Activated naive CD8-positive, alpha-beta T cell treated with anti-CD3 and anti-CD28 coated beads, Interleukin-2, amount 50 U/mL, for 24 hours (primary cell): ENCODE measurements around the gene TK2.
"Not testable (repeated sequence)": the region's sequence is repeated elsewhere in the genome, so short reads cannot be mapped to it uniquely, and the experiment has no call there.

Experiments used
- ATAC-seq: fragments of 150-1000 bp; cut with Tn5 transposase; one replicate; pipeline ENCODE4 v1.10.0; 2021
- DNase-seq: peaks from one replicate; pipeline ENCODE4 v3.0.0; 2021
- H3K27ac Mint-ChIP-seq: one replicate; pipeline ENCODE4 v1.8.0; 2021; ENCODE audit warnings: mild to moderate bottlenecking, mixed read lengths
- H3K27me3 Mint-ChIP-seq: one replicate; pipeline ENCODE4 v1.8.0; 2021; ENCODE audit warnings: mixed read lengths
- H3K36me3 Mint-ChIP-seq: one replicate; pipeline ENCODE4 v1.8.0; 2021; ENCODE audit warnings: low read depth, mixed read lengths
- H3K4me1 Mint-ChIP-seq: one replicate; pipeline ENCODE4 v1.8.0; 2021; ENCODE audit warnings: mixed read lengths
- H3K4me3 Mint-ChIP-seq: one replicate; pipeline ENCODE4 v1.8.0; 2021; ENCODE audit warnings: mild to moderate bottlenecking, moderate library complexity, mixed read lengths
- H3K9me3 Mint-ChIP-seq: one replicate; pipeline ENCODE4 v1.8.0; 2021; ENCODE audit warnings: mixed read lengths

Gene TK2

DNA sequence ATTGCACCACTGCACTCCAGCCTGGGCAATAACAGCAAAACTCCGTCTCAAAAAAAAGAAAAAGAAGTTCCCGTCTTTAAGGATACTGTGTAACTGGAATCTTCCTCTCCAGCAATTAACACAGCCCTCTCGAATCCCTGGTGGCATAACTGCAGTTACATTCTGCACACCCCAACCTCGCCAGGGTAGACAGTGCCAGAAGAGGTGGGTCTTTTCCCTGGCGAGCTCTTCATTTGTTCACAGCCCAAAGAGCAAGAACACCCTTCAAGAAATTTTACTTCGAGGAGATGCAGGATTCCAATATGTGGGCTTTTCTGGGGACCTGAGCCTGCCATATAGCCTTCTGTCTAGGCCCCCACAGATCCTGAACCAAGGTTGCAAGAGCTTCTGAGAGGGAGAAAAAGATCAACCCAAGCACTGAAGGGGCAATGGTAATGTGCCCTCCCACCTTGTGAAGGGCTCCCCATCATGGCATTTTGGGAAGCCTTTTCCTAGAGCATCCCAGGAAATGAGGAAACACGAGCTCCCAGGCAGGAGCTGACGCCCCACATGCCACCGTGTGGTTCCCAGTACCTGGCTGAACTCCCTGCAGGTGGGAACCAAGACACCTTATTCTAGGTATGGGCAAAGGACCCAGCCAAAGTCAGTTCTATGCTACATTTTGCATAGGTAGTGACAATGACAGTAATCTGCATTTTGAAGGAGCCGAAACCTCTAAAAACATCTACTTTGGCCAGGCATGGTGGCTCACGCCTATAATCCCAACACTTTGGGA lies 26.9 kb downstream of the TK2 start:
- Mint-ChIP-seq H3K36me3 (no peaks in the 10 kb centered on the region), H3K27ac (peak overlapping the region; percentile 94), H3K27me3 (peaks cover 2% of the 10 kb centered on the region), H3K4me1 (peaks cover 80% of the 10 kb centered on the region), H3K9me3 (no peaks in the 10 kb centered on the region), H3K4me3 (no peak overlapping the region)
- DNase-seq = no peak
- ATAC-seq = no peak

- peak; percentile 96 for DNase-seq
- H3K4me3 Mint-ChIP-seq = peak overlapping the region; percentile 59
- ATAC-seq = peak; percentile 95
- H3K27me3 Mint-ChIP-seq = peaks cover 2% of the 10 kb centered on the region
- peaks cover 87% of the 10 kb centered on the region for H3K4me1 Mint-ChIP-seq
- no peaks in the 10 kb centered on the region for H3K36me3 Mint-ChIP-seq
- no peaks in the 10 kb centered on the region for H3K9me3 Mint-ChIP-seq
- H3K27ac Mint-ChIP-seq = peak overlapping the region; percentile 94
These were observed 27.8 kb downstream of the TK2 start for GRCh38 chr16:66521951-66522771.

DNA sequence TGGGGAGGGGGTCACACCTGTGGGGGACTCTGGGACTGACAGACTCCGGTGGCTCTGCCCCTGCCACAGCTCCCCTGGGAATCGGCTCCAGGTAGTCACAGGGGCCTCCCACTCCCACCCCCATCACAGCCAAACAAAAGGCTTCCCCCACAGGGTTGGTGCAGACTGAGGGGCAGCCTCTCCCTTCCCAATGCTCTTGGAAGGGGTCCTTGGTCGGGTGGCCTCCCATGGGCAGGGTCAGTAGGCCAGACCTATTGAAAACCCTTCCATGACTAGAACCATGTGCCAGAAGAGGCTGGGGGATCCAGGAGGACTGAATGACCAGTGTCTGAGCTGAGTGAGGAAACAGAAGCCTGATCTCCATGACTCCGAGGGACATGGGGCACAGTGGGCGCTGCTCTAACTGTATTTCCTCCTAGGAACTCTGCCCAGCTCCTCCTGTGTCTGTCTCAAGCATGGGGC lies 28.6 kb downstream of the TK2 start:
- H3K4me1 Mint-ChIP-seq = peaks cover 95% of the 10 kb centered on the region
- H3K4me3 Mint-ChIP-seq = peak overlapping the region; percentile 45
- H3K27me3 Mint-ChIP-seq = peaks cover 2% of the 10 kb centered on the region
- ATAC-seq (no peak), DNase-seq (no peak)
- peak overlapping the region; percentile 94 for H3K27ac Mint-ChIP-seq
- no peaks in the 10 kb centered on the region for H3K36me3 Mint-ChIP-seq
- no peaks in the 10 kb centered on the region for H3K9me3 Mint-ChIP-seq

DNA sequence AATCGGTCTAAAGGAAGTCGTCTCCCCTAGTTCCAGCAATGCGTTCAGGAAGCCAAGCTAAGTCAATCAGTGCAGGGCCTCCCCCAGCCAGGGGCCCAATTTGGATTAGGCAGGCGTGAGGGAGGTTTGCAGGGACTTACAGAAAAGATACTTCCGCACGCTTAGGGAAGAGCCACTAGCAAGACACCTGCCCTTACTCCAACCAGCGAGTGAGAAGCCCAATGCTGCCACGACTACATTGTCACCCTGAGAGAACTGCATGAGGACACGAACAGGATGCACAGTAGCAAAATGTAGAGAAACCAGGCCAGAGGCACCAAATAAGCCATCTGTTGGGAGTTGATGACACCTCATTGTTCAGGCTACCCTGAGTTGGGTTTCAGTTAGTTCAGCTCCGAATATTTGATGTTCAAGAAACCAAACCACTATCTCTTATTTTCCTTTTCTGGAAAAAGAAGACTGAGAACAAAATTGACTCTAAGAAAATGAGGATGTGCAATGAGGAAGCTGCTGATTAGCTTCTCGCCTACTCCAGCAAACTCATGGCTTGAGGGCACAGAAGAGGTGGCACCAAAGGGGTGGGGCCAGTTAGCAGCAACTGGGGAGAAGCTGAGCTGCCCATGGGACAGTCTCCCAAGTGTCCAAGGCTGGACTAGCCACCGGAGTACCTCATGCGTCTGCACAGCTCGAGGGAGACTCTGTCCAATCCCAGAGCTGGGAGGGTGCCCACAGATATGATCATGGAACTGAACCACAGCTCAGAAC lies 29.3 kb downstream of the TK2 start:
- ATAC-seq (no peak), DNase-seq (no peak)
- H3K4me3 Mint-ChIP-seq = peak overlapping the region; percentile 45
- no peaks in the 10 kb centered on the region for H3K9me3 Mint-ChIP-seq
- H3K27me3 Mint-ChIP-seq = peaks cover 2% of the 10 kb centered on the region
- H3K27ac Mint-ChIP-seq = peak overlapping the region; percentile 68
- peaks cover 96% of the 10 kb centered on the region for H3K4me1 Mint-ChIP-seq
- no peaks in the 10 kb centered on the region for H3K36me3 Mint-ChIP-seq

GRCh38 chr16:66519482-66520373 lies 30.2 kb downstream of the TK2 start:
- Mint-ChIP-seq H3K4me1 (peaks cover 96% of the 10 kb centered on the region), H3K36me3 (no peaks in the 10 kb centered on the region), H3K27me3 (peaks cover 2% of the 10 kb centered on the region), H3K27ac (no peak overlapping the region), H3K9me3 (no peaks in the 10 kb centered on the region), H3K4me3 (no peak overlapping the region)
- ATAC-seq = no peak
- no peak for DNase-seq

DNA sequence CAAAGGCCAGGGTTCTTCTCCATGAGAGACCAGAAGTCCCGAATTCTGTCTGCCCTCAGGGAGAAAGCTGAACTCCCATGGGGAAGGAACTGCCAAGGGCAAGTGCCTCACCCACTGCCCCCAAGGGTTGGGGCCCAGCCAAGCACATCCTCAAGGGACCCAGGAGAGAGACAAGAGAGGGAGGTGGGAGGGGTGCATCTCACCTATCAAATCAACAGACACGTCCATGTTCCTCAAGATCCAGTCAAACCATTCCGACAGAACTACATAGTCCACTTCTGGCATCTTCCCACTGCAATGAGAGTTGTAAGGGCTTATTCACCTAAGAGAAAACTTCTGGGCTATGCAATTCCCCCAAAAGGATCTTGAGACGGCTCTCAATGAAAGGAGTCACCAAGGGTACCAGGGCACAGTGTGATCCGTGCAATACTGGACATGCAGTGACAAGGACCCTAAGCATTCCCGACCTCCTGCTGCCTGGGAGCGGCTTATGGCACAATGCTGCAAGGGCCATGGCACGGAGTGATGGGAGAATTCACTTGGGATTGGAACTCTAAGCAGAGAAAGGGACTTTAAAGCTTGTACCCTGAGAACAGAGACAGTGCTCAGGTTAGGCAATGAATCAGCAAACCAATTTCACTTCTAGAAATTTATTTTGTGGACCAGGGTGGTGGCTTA lies 32.2 kb downstream of the TK2 start:
- Mint-ChIP-seq H3K27me3 (peaks cover 2% of the 10 kb centered on the region), H3K4me3 (peak overlapping the region; percentile 82), H3K27ac (peak overlapping the region; percentile 95), H3K4me1 (peaks cover 76% of the 10 kb centered on the region), H3K9me3 (no peaks in the 10 kb centered on the region), H3K36me3 (no peaks in the 10 kb centered on the region)
- no peak for DNase-seq
- no peak for ATAC-seq

DNA sequence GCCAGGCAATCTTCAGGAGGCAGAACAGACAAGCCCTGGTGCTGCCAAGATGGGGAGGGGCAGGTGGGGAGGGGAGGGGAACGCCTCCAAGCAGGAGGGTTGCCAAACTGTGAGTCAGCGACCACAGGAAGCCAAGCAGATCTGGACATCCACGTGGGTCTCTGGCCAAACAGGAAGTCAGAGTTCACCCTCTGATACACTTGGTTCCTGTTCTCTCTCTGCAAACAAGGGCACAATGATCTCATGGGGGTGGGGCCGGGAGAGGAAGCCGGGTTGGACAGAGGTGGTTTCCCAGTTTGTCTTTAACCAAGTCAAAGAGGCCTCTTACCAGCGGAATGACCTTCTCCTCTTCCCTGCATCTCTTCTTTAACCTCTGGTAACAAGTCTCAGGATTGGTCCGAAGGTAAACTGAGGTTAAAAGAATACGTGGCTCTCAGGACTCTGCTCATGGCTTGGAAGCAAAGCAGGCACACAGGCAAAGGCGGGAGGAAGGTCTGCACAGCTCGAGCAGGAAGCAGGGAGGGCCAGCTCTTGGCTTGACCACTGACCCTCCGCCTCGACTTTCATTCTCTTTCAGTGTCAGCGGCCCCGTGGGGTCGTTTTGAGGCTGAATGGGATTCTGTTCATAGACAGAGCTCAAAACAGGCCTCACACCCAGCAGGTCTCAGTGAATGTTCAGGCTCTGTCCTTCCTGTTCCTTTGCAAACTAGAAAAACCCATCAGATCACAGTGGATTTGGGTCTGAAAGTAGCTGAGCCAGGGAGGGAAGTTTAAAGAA lies 32.9 kb downstream of the TK2 start:
- Mint-ChIP-seq H3K9me3 (no peaks in the 10 kb centered on the region), H3K4me3 (peak overlapping the region; percentile 82), H3K27ac (peak overlapping the region; percentile 95), H3K27me3 (no peaks in the 10 kb centered on the region), H3K36me3 (no peaks in the 10 kb centered on the region), H3K4me1 (peaks cover 69% of the 10 kb centered on the region)
- ATAC-seq = peak; percentile 88
- DNase-seq = peak; percentile 87

- no peaks in the 10 kb centered on the region for H3K36me3 Mint-ChIP-seq
- peak overlapping the region; percentile 95 for H3K27ac Mint-ChIP-seq
- DNase-seq (no peak), ATAC-seq (no peak)
- peak overlapping the region; percentile 82 for H3K4me3 Mint-ChIP-seq
- peaks cover 64% of the 10 kb centered on the region for H3K4me1 Mint-ChIP-seq
- H3K27me3 Mint-ChIP-seq = no peaks in the 10 kb centered on the region
- H3K9me3 Mint-ChIP-seq = no peaks in the 10 kb centered on the region
These were observed 33.5 kb downstream of the TK2 start for GRCh38 chr16:66516509-66516807.

DNA sequence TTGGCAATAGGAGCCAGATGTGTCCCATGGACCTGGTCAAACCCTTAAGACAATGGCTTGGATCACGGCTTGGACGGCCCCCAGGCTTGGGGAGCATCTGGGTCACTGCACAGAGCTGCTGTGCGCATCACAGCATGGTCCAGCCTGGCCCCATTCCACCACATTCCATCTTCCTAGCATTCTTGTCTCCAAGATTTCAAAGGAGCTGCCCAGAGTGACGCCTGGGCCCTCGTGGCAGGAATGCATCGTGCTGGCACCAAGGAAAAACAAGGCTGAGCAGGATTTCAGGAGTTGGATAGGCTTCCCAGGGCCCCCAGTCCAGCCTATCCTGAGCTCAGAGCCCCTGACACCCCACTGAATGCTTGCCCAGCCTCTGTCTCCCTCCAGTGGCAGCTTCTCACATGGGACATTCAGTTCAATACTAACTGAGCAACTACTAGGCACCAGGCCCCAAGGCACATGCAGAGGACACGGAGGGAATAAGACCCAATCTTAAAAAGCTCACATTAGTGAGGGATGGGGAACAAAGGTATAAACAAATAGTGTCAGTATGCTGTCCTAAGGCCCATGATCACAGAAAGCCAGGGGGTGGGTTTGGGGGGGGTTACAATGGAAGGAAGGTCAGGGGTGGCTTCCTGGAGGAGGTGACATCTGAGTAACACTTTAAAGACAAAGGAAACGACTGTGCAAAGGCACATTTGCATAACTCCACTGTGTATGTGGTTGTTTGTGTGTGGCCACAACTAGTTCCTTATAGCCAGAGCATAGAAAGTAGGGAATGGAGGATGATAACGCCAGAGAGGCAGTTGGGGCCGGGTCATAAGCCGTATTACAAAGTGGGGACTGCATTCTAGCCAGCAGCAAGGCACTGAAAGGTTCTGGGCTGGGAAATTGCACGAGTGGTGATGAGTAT lies 34.1 kb downstream of the TK2 start:
- ATAC-seq = no peak

DNA sequence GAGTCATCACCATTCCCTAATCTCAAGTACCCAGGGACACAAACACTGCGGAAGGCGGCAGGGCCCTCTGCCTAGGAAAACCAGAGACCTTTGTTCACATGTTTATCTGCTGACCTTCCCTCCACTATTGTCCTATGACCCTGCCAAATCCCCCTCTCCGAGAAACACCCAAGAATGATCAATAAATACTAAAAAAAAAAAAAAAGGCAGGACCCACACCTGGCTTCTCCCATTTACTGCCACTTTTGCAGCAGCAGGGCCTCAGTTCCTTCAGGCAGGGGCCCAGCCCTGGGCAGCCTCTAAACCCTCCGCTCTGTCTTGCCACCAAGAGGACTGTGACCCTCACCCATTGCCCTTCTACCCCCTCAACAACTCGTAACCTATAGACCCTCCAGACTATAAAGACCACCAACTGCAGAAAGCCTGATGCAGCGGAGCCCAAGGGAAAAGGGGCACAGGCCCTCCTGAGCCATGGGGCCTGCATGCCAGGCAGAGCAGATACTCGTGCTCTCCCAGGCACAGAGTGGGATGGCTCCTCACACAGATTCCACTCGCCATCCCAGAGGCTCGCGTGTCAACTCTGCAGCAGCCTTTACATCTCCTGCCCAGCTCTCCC lies 34.8 kb downstream of the TK2 start:
- peaks cover 50% of the 10 kb centered on the region for H3K4me1 Mint-ChIP-seq

More for the DNA sequence above, 34.1 kb downstream of the TK2 start:
- Mint-ChIP-seq H3K27me3 (no peaks in the 10 kb centered on the region), H3K4me1 (peaks cover 58% of the 10 kb centered on the region), H3K36me3 (no peaks in the 10 kb centered on the region), H3K9me3 (no peaks in the 10 kb centered on the region), H3K27ac (peak overlapping the region; percentile 95), H3K4me3 (peak overlapping the region; percentile 82)
- no peak for DNase-seq

GRCh38 chr16:66514391-66514790 lies 35.5 kb downstream of the TK2 start:
- ATAC-seq, H3K9me3 Mint-ChIP-seq: not testable (repeated sequence)

More for the DNA sequence above, 34.8 kb downstream of the TK2 start:
- H3K36me3 Mint-ChIP-seq, ATAC-seq, H3K4me3 Mint-ChIP-seq, H3K9me3 Mint-ChIP-seq, H3K27me3 Mint-ChIP-seq, DNase-seq: not testable (repeated sequence)
- H3K27ac Mint-ChIP-seq = peak overlapping the region; percentile 95

More at GRCh38 chr16:66514391-66514790, 35.5 kb downstream of the TK2 start:
- H3K4me1 Mint-ChIP-seq = peaks cover 43% of the 10 kb centered on the region
- not testable (repeated sequence) for DNase-seq, H3K27ac Mint-ChIP-seq, H3K36me3 Mint-ChIP-seq, H3K27me3 Mint-ChIP-seq, H3K4me3 Mint-ChIP-seq
